BE2C (cell line): ENCODE data around the gene TECPR2.

ENCODE experiments used
- DNase-seq: peaks from one replicate; pipeline ENCODE4 v3.0.0-alpha.2; 2020
- H3K27me3 ChIP-seq: fragments of 250-450 bp; sonication (Bioruptor Pico); 2 replicates; pipeline ENCODE4 v1.5.1; 2020; ENCODE audit warnings: mild to moderate bottlenecking
- H3K36me3 ChIP-seq: fragments of 250-450 bp; sonication (Bioruptor Pico); 2 replicates; pipeline ENCODE4 v1.5.1; 2020; ENCODE audit warnings: mild to moderate bottlenecking
- H3K4me1 ChIP-seq: fragments of 250-450 bp; sonication (Bioruptor Pico); 2 replicates; pipeline ENCODE4 v1.5.1; 2020
- H3K4me3 ChIP-seq: 2 replicates; pipeline ENCODE4 v1.5.1; 2011; ENCODE audit warnings: low read depth, low read length
- H3K9me3 ChIP-seq: fragments of 250-450 bp; sonication (Bioruptor Pico); 2 replicates; pipeline ENCODE4 v1.5.1; 2020
- TF ChIP-seq, protein P1 (sequence below): IDR thresholded peaks from 2 replicates; pipeline ENCODE4 v1.5.1; 2012; ENCODE audit warnings: mild to moderate bottlenecking, low read depth, low read length

The TECPR2 gene

DNA sequence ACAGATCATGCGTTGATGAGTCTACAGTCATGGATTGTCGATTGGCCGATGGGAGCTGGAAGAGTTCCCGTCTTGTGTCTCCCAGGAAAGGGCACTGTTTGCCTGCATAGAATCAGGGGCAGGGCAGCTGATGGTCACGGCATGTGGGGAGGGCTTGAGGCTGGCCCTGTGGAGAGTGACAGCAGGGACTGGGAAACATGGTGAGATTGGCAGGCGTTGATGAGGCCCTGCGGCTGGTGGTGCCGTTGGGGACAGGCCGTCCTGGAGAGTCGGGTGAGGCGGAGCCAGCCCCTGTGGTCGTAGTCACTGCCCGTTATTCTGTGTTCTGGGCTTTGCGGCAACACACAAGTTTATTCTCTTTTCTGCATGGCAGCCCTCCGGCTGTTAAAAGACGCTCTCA lies 52.9 kb downstream of the TECPR2 start:
- H3K27me3 ChIP-seq: no peaks in the 10 kb centered on the region
- H3K36me3 ChIP-seq: no peaks in the 10 kb centered on the region
- TF ChIP-seq, protein P1, sequence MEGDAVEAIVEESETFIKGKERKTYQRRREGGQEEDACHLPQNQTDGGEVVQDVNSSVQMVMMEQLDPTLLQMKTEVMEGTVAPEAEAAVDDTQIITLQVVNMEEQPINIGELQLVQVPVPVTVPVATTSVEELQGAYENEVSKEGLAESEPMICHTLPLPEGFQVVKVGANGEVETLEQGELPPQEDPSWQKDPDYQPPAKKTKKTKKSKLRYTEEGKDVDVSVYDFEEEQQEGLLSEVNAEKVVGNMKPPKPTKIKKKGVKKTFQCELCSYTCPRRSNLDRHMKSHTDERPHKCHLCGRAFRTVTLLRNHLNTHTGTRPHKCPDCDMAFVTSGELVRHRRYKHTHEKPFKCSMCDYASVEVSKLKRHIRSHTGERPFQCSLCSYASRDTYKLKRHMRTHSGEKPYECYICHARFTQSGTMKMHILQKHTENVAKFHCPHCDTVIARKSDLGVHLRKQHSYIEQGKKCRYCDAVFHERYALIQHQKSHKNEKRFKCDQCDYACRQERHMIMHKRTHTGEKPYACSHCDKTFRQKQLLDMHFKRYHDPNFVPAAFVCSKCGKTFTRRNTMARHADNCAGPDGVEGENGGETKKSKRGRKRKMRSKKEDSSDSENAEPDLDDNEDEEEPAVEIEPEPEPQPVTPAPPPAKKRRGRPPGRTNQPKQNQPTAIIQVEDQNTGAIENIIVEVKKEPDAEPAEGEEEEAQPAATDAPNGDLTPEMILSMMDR: no peak
- no peak overlapping the region for H3K4me3 ChIP-seq
- DNase-seq: no peak
- no peaks in the 10 kb centered on the region for H3K9me3 ChIP-seq
- H3K4me1 ChIP-seq: no peaks in the 10 kb centered on the region; the same call in 1 of the 2 replicates

DNA sequence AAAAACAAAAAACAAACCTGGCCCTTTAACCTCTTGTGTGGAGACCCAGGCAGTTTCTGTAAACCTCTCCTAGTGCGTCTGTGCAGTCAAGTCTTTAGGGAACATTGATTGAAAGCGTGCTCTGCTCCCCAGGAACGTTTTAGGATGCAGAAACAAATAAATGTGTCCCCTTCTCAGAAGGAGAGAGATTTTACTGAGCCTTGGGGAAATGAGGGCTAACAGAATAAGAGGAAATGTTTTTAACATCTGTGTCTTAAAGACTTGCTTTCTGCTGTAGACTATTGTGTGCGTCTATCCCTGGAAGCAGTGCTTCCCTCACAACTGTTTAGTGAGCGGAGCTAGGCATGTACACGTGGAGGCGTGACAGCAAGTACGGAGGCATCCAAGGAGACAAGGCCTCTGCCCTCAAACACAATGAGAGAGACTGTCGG lies 54.3 kb downstream of the TECPR2 start:
- H3K4me3 ChIP-seq: no peak overlapping the region
- no peak for DNase-seq
- H3K36me3 ChIP-seq: no peaks in the 10 kb centered on the region
- no peaks in the 10 kb centered on the region; the same call in 1 of the 2 replicates for H3K4me1 ChIP-seq
- no peaks in the 10 kb centered on the region for H3K27me3 ChIP-seq
- H3K9me3 ChIP-seq: no peaks in the 10 kb centered on the region
- TF ChIP-seq, protein P1: no peak

DNA sequence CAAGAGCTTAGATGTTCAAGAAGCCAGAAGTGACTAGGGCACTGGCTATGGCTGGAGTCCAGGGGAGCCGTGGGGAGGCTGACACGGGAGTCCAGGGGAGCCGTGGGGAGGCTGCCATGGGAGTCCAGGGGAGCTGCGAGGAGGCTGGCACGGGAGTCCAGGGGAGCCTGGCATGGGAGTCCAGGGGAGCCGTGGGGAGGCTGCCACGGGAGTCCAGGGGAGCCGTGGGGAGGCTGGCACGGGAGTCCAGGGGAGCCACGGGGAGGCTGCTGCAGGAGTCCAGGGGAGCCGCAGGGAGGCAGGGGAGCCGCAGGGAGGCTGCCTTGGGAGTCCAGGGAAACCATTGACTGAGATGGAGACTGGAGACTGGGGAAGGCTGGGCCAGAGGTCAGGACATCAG lies 54.9 kb downstream of the TECPR2 start:
- DNase-seq: no peak
- Histone ChIP-seq H3K9me3 (no peaks in the 10 kb centered on the region), H3K4me3 (no peak overlapping the region), H3K36me3 (no peaks in the 10 kb centered on the region), H3K27me3 (no peaks in the 10 kb centered on the region), H3K4me1 (no peaks in the 10 kb centered on the region; the same call in 1 of the 2 replicates)
- TF ChIP-seq, protein P1: no peak

DNA sequence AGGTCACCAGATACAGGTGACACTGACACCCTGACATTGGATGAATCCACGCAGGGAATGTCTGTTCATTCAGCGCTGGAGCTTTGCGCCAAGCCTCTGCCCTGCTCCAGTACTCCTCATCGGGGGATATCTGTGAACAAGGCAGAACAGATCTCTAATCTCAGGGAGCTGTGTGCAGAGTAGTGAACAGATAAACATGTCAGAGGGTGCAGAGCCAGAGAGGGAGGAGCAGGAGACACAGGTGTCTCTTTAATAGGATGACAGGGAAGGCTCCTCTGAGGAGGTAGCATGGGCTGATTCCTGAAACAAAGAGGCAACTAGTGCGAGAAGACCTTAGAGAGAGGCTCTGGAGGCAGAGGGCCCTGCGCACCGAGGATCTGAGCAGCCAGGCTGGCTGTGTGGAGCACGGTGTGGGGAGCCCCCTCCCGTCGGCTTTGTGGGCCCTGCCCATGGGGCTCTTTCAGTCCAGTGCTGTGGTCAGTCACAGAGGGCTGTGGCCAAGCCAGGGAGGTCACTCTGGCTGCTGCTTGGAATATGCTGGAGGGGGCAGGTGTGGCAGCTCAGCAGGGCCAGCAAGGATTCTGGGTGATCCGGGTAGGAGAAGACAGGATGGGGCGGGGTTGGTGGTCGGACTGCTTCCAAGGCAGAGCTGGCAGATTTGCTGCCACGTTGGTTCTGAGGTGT lies 55.6 kb downstream of the TECPR2 start:
- H3K27me3 ChIP-seq: no peaks in the 10 kb centered on the region
- H3K4me3 ChIP-seq: no peak overlapping the region
- H3K9me3 ChIP-seq: no peaks in the 10 kb centered on the region
- no peaks in the 10 kb centered on the region for H3K4me1 ChIP-seq
- TF ChIP-seq, protein P1: no peak
- H3K36me3 ChIP-seq: no peaks in the 10 kb centered on the region
- no peak for DNase-seq

DNA sequence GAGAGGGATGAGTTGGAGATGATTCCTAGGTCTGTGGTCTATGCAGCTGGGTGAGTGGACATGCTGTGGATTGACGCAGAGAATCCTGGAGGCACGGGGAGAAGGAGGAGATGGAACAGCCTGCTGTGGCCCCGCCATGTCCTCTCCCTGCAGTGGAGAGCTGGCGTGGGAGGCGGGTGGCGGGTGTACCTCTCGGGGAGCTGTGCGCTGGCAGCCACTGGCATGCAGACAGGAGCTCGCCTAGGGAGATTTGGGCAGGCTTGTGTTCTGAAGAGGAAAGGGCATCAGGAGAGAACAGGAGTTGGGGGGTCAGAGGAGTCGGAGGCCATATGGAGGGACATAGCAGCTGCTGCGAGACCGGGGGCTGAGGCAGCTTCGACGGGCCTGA lies 56.1 kb downstream of the TECPR2 start:
- H3K4me3 ChIP-seq: no peak overlapping the region
- H3K4me1 ChIP-seq: no peaks in the 10 kb centered on the region
- DNase-seq: no peak
- no peaks in the 10 kb centered on the region for H3K9me3 ChIP-seq
- no peaks in the 10 kb centered on the region for H3K27me3 ChIP-seq
- H3K36me3 ChIP-seq: no peaks in the 10 kb centered on the region
- TF ChIP-seq, protein P1: no peak

DNA sequence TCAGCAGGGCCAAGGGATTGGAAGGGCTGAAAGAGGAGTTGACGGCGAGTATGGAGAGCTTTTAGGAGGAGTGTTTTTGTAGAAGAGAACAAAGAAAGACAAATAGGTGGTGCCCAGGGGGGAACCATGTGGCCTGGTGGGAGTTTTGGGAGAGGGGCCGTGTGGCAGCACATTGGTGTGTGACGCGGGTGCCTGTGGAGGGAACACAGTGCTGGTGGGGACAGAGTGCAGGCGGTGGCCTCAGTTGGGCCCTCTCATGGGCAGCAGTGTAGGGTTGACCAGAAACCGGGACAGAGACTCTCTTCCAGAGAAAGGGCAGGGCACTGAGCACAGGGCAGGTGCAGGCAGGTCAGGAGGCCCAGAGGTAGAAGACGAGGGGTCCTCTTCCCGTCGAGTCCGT lies 56.5 kb downstream of the TECPR2 start:
- Histone ChIP-seq H3K4me3 (no peak overlapping the region), H3K36me3 (no peaks in the 10 kb centered on the region), H3K9me3 (no peaks in the 10 kb centered on the region), H3K27me3 (no peaks in the 10 kb centered on the region), H3K4me1 (no peaks in the 10 kb centered on the region)
- DNase-seq: no peak
- TF ChIP-seq, protein P1: no peak
